Gastrocnemius medialis (tissue), 4 donors: Measurements from ENCODE around the gene CNPY4. TPM values are rescaled to one million over a fixed set of nuclear protein-coding genes. Genes with fewer than 3 reads are reported as not detected.

ENCODE experiments used
- ATAC-seq, 2 donors: fragments of 150-250 bp; one replicate each; pipeline ENCODE4 v1.9.1; 2016
- DNase-seq, 2 donors: peaks; one replicate each; pipeline ENCODE4 v3.0.0-alpha.2; 2019
- H3K27ac ChIP-seq, 4 donors: fragments of 200-600 bp; sonication (generic); 1 replicate in 1 of 4; 2 replicates in 3 of 4; pipeline ENCODE4 v1.5.1; 2016 to 2018; ENCODE audit warnings: mild to moderate bottlenecking in 2 of 4, moderate library complexity in 1 of 4
- H3K27me3 ChIP-seq, 3 donors: fragments of 200-600 bp; sonication (generic) in 2 of 3; 1 replicate in 1 of 3; 2 replicates in 2 of 3; pipeline versions ENCODE4 v1.5.1 to v1.6.0; 2016 to 2019; ENCODE audit warnings: mild to moderate bottlenecking in 1 of 3, moderate library complexity in 1 of 3
- H3K36me3 ChIP-seq, 2 donors: fragments of 200-600 bp; sonication (generic) in 1 of 2; one replicate each; pipeline ENCODE4 v1.5.1; 2017 to 2018
- H3K4me1 ChIP-seq, 2 donors: fragments of 200-600 bp; sonication (generic) in 1 of 2; one replicate each; pipeline ENCODE4 v1.5.1; 2016 to 2017; ENCODE audit warnings: mild to moderate bottlenecking in 2 of 2
- H3K4me3 ChIP-seq, 4 donors: fragments of 200-600 bp; sonication (generic) in 3 of 4; 1 replicate in 1 of 4; 2 replicates in 3 of 4; pipeline ENCODE4 v1.5.1; 2016 to 2019; ENCODE audit warnings: mild to moderate bottlenecking in 2 of 4
- H3K9me3 ChIP-seq, 3 donors: fragments of 200-600 bp; sonication (generic) in 2 of 3; 1 replicate in 1 of 3; 2 replicates in 2 of 3; pipeline ENCODE4 v1.5.1; 2016 to 2019
- CTCF ChIP-seq, 5 experiments: fragments of 450-650 bp in 3 of 5; fragments of 200-600 bp in 2 of 5; sonication (generic) in 2 of 5; IDR thresholded peaks in 4 of 5; conservative IDR thresholded peaks in 1 of 5; 1 replicate in 4 of 5; 2 replicates in 1 of 5; pipeline ENCODE4 v1.5.1; 2016 to 2019; ENCODE audit warnings: antibody characterized with exemption in 5 of 5, mild to moderate bottlenecking in 3 of 5, moderate library complexity in 3 of 5
- POLR2A ChIP-seq, 2 donors: fragments of 450-650 bp; IDR thresholded peaks; one replicate each; pipeline ENCODE4 v1.6.1; 2017; ENCODE audit warnings: antibody characterized with exemption in 2 of 2, mild to moderate bottlenecking in 2 of 2, moderate library complexity in 2 of 2
- in situ Hi-C, 4 donors: fragments of 200-750 bp; cut with MboI; loops; one replicate each; pipeline versions ENCODE4 v1.15.0 to v1.8.0; 2017; ENCODE audit warnings: low sequenced_read_pairs in 4 of 4
- intact Hi-C: fragments of 100-400 bp; cut with DNase I; formaldehyde crosslinking; loops from one replicate; pipeline ENCODE4 v1.15.1; 2023; ENCODE audit warnings: low total_unique reads
- microRNA counts, 2 donors: library from miRNA; unstranded; fragments of <30 nt; microRNA quantifications; one replicate each; lab custom pipeline; 2016
- microRNA-seq, 2 donors: library from miRNA; unstranded; fragments of <30 nt; microRNA quantifications; one replicate each; pipeline ENCODE4, GENCODE V29; 2016; ENCODE audit warnings: borderline replicate concordance in 2 of 2
- total RNA-seq, 4 donors: library from RNA; depleted of rRNA; stranded (reverse); fragments of >200 nt; gene quantifications; one replicate each; pipeline versions ENCODE4 v1.1.0 to v1.2.3, GENCODE V29; 2016

The CNPY4 gene
- total RNA-seq, 4 donors from 2014 or later, result 2.0 to 5.0 (median 2.4) TPM

- Histone ChIP-seq H3K4me1 (peaks cover 7 to 16% of the 10 kb centered on the region in 2 donors), H3K27me3 (peaks cover 8 to 32% (median 31%) of the 10 kb centered on the region in 3 donors), H3K36me3 (no peaks in the 10 kb centered on the region), H3K27ac (no peak overlapping the region), H3K9me3 (no peaks in the 10 kb centered on the region), H3K4me3 (no peak overlapping the region)
- in situ Hi-C loops, result loop anchor here in 1 of 4 donors (25.0 kb wide), 1 partner anchor 163 kb away; no protein-coding TSS in a partner anchor
- intact Hi-C loops, result no loop called here
- DNase-seq (no peak), ATAC-seq (no peak)
- TF ChIP-seq POLR2A (IDR thresholded peaks at IDR 0.05), result no peak
- no peak for TF ChIP-seq CTCF (IDR thresholded peaks at IDR 0.05 in 4 of 5, conservative IDR thresholded peaks at IDR 0.05 in 1 of 5)
Measured at GRCh38 chr7:100173806-100174495, 54.5 kb downstream of the CNPY4 start.

DNA sequence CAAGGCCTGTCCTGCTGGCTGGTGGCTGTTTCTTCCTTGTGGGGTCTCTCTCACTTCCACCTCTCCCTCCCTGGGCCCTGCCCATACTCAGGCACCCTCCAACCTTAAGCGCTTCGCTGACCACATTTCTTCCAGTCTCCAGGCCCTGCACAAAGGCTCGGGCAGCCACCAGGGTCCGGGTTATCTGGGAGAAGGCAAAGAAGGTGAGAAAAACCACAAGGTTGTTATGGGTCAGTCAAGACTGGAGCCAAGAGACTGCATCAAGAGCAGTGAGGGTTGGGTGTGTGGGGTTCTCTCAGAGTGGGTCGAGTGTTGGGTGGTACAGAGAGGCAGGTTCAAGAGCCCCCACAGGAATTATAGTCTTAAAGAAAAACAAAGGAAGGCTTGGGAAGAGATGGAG, 55.1 kb downstream of the CNPY4 start:
- Histone ChIP-seq H3K27ac (no peak overlapping the region), H3K36me3 (no peaks in the 10 kb centered on the region), H3K4me1 (peaks cover 7 to 15% of the 10 kb centered on the region in 2 donors), H3K4me3 (no peak overlapping the region), H3K9me3 (no peaks in the 10 kb centered on the region), H3K27me3 (peaks cover 8 to 28% (median 26%) of the 10 kb centered on the region in 3 donors)
- TF ChIP-seq POLR2A (IDR thresholded peaks at IDR 0.05) (no peak), CTCF (IDR thresholded peaks at IDR 0.05 in 4 of 5, conservative IDR thresholded peaks at IDR 0.05 in 1 of 5) (no peak)
- intact Hi-C loops (no loop called here), in situ Hi-C loops (loop anchor here in 1 of 4 donors (25.0 kb wide), 1 partner anchor 163 kb away; no protein-coding TSS in a partner anchor)
- ATAC-seq (no peak), DNase-seq (no peak)

MicroRNA genes within 50 kb of the gene (microRNA counts, 767-probe panel; counts per million panel counts)
- microRNA hsa-miR-106b-5p (lab: Ali Mortazavi, UCI), result 356 to 448 counts per million in 2 donors
- microRNA hsa-miR-25-3p (lab: Ali Mortazavi, UCI), result 7,145 to 7,417 counts per million in 2 donors
- microRNA hsa-miR-93-5p (lab: Ali Mortazavi, UCI), result 448 to 2,451 counts per million in 2 donors

Small RNA genes lying within 50 kb of the gene (microRNA-seq; reads per million reads assigned to microRNA genes)
- gene MIR106B, result 607 to 738 reads per million in 2 donors
- 211 to 225 reads per million in 2 donors for gene MIR25
- gene MIR4658, result 0 reads per million in 2 donors
- gene MIR93, result 1,053 to 1,156 reads per million in 2 donors

Other genes with a start within 250 kb of the CNPY4 start
- not detected for gene OR2AE1, start 242.6 kb upstream of the CNPY4 start, total RNA-seq
- gene TRIM4, start 200.1 kb upstream of the CNPY4 start, total RNA-seq, result 10 to 100 TPM in 1 of 4 donors, 1 to 10 TPM in 3; 6.4 to 10.5 (median 7.7) TPM
- gene GJC3, start 190.0 kb upstream of the CNPY4 start, total RNA-seq, result not detected
- 10 to 100 TPM in 1 of 4 donors, 1 to 10 TPM in 2, not detected in 1; 2.6 to 10.3 (median 4.2) TPM for gene AZGP1, start 143.6 kb upstream of the CNPY4 start, total RNA-seq
- 10 to 100 TPM; 15.0 to 17.7 (median 15.5) TPM for gene ZKSCAN1, start 104.0 kb upstream of the CNPY4 start, total RNA-seq
- 10 to 100 TPM; 14.4 to 26.4 (median 22.3) TPM for gene ZSCAN21, start 69.9 kb upstream of the CNPY4 start, total RNA-seq
- 10 to 100 TPM; 11.2 to 19.2 (median 16.1) TPM for gene ZNF3, start 37.9 kb upstream of the CNPY4 start, total RNA-seq
- gene COPS6, start 30.7 kb upstream of the CNPY4 start, total RNA-seq, result 10 to 100 TPM; 32.6 to 57.9 (median 39.4) TPM
- gene MCM7, start 18.2 kb upstream of the CNPY4 start, total RNA-seq, result 10 to 100 TPM; 23.9 to 45.7 (median 36.1) TPM
- gene AP4M1, start 18.0 kb upstream of the CNPY4 start, total RNA-seq, result 10 to 100 TPM in 2 of 4 donors, 1 to 10 TPM in 2; 7.2 to 13.8 (median 10.8) TPM
- 10 to 100 TPM; 38.6 to 71.7 (median 56.6) TPM for gene TAF6, start 276 bp upstream of the CNPY4 start, total RNA-seq
- 1 to 10 TPM; 1.4 to 7.4 (median 3.1) TPM for gene MBLAC1, start 7.3 kb downstream of the CNPY4 start, total RNA-seq
- 100 to 1,000 TPM in 3 of 4 donors, 10 to 100 TPM in 1; 97.6 to 141 (median 127) TPM for gene LAMTOR4, start 29.3 kb downstream of the CNPY4 start, total RNA-seq
- gene TRAPPC14, start 39.1 kb downstream of the CNPY4 start, total RNA-seq, result 1 to 10 TPM; 3.0 to 6.1 (median 4.2) TPM
- 1 to 10 TPM in 2 of 4 donors, under 1 TPM in 1, not detected in 1; 0.53 to 1.9 (median 1.6) TPM for gene GAL3ST4, start 49.0 kb downstream of the CNPY4 start, total RNA-seq
- 1 to 10 TPM in 1 of 4 donors, not detected in 3; 4.0 TPM for gene GPC2, start 57.7 kb downstream of the CNPY4 start, total RNA-seq
- gene STAG3, start 58.3 kb downstream of the CNPY4 start, total RNA-seq, result 1 to 10 TPM in 1 of 4 donors, under 1 TPM in 1, not detected in 2; 0.13 to 5.5 TPM
- not detected for gene PVRIG, start 100.3 kb downstream of the CNPY4 start, total RNA-seq
- gene SPDYE3, start 188.1 kb downstream of the CNPY4 start, total RNA-seq, result not detected
- 10 to 100 TPM; 11.8 to 32.4 (median 20.8) TPM for gene PILRB, start 238.5 kb downstream of the CNPY4 start, total RNA-seq